HG03095 (cell line): ENCODE data around the gene PCDHGB5.

Experiments used
- ATAC-seq: cut with Tn5 transposase; IDR thresholded peaks from one replicate; pipeline ENCODE4 v1.9.1; 2021; ENCODE audit warnings: moderate library complexity; ENCODE audit not compliant: unreplicated experiment

PCDHGB5 gene

DNA sequence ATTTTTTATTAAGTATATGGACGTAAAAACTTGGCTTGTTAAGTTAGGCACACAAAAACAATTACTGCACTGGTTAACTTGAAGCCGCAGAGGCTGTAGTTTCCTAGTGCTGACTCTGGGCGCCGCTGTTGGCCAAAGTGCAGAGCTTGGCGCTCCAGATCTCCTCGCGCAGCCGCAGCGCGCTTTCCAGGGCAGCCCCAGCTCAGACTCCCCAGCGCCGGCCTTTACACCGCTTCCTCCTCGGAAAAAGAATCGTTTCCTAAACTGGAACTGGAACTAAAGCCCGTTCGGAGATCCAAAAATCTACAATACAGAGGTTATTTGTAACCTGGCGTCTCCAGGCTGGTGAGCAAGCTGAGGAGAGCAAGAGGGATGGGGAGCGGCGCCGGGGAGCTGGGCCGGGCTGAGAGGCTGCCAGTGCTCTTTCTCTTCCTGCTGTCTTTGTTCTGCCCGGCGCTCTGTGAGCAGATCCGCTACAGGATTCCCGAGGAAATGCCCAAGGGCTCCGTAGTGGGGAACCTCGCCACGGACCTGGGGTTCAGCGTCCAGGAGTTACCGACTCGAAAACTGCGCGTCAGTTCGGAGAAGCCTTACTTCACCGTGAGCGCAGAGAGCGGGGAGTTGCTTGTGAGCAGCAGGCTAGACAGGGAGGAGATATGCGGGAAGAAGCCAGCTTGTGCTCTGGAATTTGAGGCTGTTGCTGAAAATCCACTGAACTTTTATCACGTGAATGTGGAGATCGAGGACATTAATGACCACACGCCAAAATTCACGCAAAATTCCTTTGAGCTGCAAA is at the start of gene PCDHGB5:
PCDHGB5 (plus strand) TSS at position 192 of the 796 bp plus-strand sequence; CDS start at position 373, 181 bp downstream.
- ATAC-seq: peak; percentile 91

DNA sequence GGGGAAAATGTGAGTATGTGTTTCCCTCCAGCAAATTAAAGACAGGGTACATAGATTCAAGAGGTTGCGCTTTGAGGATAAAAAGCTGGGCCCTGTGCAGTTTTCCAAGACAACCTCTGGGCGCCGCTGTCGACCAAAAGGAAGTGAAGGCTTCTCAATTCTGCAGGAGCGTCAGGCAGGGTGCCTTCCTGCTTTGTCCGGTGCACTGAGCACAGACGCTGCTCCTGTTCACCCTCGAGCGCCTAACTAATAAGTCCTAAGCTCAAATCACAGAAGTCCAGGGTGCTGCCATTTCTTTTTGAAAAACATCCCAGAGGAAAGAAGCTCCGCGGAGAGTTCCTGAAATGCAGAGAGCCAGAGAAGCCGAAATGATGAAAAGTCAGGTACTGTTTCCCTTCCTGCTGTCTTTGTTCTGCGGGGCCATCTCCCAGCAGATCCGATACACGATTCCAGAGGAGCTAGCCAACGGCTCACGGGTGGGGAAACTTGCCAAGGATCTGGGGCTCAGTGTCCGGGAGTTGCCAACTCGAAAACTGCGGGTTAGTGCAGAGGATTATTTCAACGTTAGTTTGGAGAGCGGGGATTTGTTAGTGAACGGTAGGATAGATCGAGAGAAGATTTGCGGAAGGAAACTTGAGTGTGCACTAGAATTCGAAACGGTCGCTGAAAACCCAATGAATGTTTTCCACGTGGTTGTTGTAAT is 47.7 kb upstream of the PCDHGB5 start, which contains the start of gene PCDHGB1:
PCDHGB1 (plus strand) TSS at position 183 of the 703 bp plus-strand sequence; CDS start at position 345, 162 bp downstream.
- peak; percentile 89 for ATAC-seq

DNA sequence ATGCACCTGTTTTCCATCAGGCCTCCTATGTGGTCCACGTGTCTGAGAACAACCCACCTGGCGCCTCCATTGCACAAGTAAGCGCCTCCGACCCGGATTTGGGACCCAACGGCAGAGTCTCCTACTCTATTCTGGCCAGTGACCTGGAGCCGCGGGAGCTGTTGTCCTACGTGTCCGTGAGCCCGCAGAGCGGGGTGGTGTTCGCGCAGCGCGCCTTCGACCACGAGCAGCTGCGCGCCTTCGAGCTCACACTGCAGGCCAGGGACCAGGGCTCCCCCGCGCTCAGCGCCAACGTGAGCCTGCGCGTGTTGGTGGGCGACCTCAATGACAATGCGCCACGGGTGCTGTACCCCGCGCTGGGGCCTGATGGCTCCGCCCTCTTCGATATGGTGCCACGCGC is 46.2 kb upstream of the PCDHGB5 start:
- ATAC-seq: no peak

DNA sequence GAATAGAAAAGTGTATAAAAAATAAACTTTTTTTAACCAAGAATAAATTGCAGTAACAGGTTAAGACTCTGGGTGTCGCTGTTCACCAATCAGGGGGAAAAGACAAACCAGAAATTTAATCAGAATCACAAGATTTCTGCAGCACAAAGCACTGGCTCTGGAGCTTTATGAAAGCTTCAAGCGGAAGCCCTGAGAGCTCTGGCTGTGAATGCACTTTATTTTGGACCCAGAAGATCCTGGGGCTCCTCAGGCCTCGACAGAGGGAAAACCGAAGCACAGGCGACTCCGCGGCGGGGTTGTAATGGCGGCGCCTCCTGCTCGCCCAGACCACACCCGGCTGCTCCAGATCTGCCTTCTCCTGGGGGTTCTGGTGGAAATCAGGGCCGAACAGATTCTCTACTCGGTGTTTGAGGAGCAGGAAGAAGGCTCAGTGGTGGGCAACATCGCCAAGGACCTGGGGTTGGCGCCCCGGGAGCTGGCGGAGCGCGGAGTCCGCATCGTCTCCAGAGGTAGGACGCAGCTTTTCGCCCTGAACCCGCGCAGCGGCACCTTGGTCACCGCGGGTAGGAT is 42.8 kb upstream of the PCDHGB5 start, which contains the start of gene PCDHGA4:
PCDHGA4 (plus strand) TSS at position 122 of the 570 bp plus-strand sequence; CDS start at position 209, 87 bp downstream.
- ATAC-seq: no peak

DNA sequence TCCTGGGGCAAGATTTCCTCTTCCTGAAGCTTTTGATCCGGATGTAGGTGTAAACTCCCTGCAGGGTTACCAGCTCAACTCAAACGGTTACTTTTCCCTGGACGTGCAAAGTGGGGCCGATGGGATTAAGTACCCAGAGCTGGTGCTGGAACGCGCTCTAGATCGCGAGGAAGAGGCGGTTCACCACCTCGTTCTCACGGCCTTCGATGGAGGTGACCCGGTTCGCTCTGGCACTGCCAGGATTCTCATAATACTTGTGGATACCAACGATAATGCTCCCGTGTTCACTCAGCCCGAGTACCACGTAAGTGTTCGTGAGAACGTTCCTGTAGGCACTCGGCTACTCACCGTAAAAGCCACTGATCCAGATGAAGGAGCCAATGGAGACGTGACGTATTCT is 42.1 kb upstream of the PCDHGB5 start:
- ATAC-seq: no peak

DNA sequence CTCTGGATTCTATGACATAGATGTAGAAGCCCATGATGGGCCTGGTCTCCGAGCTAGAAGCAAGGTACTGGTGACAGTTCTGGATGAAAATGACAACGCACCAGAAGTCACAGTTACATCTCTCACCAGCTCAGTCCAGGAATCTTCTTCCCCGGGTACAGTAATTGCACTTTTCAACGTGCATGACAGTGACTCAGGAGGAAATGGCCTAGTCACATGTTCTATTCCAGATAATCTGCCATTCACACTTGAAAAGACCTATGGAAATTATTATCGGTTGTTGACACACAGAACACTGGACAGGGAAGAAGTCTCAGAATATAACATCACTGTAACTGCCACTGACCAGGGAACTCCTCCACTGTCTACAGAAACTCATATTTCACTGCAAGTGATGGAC is 41.6 kb upstream of the PCDHGB5 start:
- no peak for ATAC-seq

DNA sequence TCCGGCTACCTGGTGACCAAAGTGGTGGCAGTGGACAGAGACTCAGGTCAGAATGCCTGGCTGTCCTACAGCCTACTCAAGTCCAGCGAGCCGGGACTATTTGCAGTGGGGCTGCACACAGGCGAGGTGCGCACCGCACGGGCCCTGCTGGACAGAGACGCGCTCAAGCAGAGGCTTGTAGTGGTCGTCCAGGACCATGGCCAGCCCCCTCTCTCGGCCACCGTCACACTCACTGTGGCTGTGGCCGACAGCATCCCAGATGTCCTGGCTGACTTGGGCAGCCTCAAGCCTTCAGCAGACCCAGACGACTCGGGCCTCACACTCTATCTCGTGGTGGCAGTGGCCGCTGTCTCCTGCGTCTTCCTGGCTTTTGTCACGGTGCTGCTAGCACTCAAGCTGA is 40.8 kb upstream of the PCDHGB5 start:
- ATAC-seq: no peak

DNA sequence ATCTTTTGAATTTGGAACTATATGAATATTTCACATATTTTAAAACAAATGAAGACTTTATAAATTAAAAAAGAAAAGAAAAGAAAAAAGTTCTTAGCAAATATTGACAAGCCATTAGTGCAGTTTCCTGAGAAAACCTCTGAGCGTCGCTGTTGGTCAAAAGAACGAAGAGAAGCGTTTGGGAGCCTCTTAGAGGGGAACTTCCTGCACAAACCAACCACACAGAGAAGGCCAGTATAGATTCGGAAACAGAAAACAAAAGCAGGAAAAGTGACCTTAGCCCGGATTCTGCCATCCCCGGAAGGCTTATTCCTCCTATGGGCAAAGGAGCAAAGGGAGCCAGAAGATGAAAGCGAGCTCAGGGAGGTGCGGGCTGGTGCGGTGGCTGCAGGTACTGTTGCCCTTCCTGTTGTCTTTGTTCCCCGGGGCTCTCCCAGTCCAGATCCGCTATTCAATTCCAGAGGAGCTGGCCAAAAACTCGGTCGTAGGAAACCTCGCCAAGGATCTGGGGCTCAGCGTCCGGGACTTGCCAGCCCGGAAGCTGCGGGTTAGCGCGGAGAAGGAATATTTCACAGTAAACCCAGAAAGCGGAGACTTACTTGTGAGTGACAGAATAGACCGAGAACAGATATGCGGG is 37.8 kb upstream of the PCDHGB5 start, which contains the start of gene PCDHGB2:
PCDHGB2 (plus strand) TSS at position 205 of the 637 bp plus-strand sequence; CDS start at position 347, 142 bp downstream.
- ATAC-seq: no peak

DNA sequence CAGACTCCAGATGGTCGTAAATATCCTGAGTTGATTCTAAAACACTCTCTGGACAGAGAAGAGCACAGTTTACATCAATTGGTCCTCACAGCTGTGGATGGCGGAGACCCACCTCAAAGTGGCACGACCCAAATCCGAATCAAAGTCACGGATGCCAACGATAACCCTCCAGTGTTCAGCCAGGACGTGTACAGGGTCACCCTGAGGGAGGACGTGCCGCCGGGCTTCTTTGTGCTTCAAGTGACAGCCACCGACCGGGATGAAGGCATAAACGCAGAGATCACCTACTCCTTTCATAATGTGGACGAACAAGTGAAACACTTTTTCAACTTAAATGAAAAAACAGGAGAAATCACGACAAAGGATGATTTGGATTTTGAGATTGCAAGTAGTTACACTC is 37.1 kb upstream of the PCDHGB5 start:
- no peak for ATAC-seq

DNA sequence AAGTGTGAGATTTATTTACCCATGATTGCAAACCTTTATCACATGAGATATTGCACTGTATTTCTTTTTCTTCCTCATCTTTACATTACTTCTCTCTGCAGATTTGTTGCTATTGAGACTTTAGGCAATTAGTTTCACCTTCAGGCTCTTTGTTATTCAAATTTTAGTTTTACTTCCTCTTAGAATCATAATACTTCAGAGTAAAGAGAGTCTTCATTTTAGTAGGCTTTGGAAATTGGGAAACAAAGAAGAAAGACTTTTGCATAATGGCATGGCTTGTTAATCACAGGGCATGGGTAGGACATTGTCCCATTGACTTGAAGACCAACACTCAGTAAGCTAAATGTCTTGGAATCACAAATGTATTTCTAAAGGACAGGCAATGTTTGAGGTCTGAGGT is 35.0 kb upstream of the PCDHGB5 start:
- ATAC-seq: no peak

DNA sequence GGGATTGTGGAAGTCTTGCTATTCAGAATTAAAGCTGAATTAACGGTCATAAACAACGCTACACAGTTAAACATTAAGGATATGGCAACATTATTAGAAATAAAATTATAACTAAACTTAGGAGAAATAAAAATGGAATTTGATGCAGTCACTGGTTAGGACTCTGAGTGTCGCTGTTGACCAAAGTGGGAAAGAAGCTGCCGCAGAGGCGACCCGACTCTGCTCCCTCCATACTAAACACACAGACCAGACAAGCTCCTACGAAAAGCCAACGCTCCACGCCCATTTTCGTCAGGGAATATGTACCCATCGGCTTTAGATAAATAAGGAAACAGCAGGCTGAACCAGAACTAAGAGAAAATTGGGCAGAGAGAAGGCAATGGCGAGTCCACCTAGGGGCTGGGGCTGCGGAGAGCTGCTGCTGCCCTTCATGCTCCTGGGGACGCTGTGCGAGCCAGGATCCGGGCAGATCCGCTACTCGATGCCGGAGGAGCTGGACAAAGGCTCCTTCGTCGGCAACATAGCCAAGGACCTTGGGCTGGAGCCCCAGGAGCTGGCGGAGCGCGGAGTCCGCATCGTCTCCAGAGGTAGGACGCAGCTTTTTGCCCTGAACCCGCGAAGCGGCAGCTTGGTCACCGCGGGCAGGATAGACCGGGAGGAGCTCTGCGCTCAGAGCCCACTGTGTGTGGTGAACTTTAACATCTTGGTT is 33.6 kb upstream of the PCDHGB5 start, which contains the start of gene PCDHGA5:
PCDHGA5 (plus strand) TSS at position 211 of the 709 bp plus-strand sequence; CDS start at position 380, 169 bp downstream.
- ATAC-seq: no peak

DNA sequence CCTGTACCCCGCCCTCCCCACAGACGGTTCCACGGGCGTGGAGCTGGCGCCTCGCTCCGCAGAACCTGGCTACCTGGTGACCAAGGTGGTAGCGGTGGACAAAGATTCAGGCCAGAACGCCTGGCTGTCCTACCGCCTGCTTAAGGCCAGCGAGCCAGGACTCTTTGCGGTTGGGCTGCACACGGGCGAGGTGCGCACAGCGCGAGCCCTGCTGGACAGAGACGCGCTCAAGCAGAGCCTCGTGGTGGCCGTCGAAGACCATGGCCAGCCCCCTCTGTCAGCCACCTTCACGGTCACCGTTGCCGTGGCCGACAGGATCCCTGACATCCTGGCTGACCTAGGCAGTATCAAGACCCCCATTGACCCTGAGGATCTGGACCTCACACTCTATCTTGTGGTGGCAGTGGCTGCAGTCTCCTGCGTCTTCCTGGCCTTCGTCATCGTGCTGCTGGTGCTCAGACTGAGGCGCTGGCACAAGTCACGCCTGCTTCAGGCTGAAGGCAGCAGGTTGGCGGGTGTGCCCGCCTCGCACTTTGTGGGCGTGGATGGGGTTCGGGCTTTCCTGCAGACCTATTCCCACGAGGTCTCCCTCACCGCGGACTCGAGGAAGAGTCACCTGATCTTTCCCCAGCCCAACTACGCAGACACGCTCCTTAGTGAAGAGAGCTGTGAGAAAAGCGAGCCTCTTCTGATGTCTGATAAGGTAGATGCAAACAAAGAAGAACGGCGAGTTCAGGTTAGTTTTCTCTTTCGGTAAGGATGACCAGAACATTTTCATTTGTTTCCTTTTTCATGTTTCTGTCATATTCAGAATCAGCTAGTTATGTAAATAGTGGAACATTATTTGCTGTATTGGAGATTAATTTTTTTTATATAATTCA is 31.5 kb upstream of the PCDHGB5 start:
- no peak for ATAC-seq

DNA sequence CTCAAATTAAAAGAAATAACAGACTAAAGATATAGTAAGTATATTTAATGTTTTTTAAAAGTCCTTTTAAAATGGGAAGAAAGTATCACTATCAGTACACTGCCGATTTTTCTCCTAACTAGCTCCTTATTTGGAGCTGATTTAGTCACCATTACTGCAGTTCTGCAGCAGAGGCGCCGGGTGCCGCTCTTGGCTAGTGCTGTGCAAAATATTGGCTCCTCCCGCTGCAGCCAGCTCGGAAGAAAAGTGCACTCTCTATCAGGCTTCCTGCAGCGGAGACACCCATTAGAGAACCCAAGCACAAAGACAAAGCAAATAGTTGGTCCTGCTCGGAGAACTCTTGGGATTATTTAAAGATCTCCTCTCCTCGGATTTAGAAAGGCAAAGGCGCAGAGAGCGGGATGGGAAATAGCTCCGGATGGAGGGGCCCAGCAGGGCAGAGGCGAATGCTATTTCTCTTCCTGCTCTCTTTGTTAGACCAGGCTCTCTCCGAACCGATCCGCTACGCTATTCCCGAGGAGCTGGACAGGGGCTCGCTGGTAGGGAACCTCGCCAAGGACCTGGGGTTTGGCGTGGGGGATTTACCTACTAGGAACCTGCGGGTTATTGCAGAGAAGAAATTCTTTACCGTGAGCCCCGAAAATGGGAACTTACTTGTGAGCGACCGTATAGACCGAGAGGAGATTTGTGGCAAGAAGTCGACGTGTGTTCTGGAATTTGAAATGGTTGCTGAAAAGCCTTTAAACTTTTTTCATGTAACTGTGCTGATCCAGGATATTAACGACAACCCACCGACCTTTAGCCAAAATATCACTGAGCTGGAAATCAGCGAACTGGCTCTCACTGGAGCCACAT is 27.5 kb upstream of the PCDHGB5 start, which contains the start of gene PCDHGB3:
PCDHGB3 (plus strand) TSS at position 249 of the 855 bp plus-strand sequence; CDS start at position 402, 153 bp downstream.
- ATAC-seq: peak; percentile 99

DNA sequence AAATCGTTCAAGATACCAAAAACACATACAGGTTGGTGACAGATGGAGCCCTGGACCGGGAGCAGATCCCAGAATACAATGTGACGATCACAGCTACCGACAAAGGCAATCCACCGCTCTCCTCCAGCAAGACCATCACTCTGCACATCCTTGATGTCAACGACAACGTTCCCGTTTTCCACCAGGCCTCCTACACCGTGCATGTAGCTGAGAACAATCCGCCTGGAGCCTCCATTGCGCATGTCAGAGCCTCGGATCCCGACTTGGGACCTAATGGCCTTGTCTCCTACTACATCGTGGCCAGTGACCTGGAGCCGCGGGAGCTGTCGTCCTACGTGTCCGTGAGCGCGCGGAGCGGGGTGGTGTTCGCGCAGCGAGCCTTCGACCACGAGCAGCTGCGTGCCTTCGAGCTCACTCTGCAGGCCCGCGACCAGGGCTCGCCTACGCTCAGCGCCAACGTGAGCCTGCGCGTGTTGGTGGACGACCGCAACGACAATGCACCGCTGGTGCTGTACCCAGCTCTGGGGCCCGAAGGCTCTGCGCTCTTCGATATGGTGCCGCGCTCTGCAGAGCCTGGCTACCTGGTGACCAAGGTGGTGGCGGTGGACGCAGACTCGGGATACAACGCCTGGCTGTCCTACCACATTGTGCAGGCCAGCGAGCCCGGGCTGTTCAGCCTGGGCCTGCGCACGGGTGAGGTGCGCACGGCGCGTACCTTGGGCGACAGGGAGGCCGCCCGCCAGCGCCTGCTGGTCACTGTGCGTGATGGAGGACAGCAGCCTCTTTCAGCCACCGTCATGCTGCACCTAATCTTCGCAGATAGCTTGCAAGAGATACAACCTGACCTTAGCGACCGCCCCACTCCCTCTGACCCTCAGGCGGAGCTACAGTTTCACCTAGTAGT is 25.9 kb upstream of the PCDHGB5 start:
- no peak for ATAC-seq

DNA sequence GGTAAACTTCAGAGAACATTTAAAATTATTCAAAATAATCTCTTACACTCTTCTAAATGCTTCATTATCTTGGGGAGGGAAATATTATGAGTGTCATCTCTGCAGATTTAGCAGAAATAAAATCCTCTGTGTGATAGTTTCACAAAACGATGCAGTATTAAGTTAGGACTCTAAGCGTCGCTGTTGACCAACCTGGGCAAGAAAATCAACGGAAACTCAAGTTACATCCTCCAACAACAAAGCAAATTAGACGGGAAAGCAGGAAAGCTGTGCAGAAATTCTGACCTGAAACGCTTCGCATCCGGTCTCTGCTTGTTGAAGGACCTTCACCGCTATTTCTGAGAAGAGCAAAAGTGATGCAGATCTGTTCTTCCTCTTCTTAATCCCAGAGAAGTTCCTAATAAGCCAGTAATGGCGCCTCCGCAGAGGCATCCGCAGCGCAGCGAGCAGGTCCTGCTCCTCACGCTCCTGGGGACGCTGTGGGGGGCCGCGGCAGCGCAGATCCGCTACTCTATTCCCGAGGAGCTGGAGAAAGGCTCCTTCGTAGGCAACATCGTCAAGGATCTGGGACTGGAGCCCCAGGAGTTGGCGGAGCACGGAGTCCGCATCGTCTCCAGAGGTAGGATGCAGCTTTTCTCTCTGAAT is 24.0 kb upstream of the PCDHGB5 start, which contains the start of gene PCDHGA6:
PCDHGA6 (plus strand) TSS at position 219 of the 645 bp plus-strand sequence; CDS start at position 412, 193 bp downstream.
- no peak for ATAC-seq

DNA sequence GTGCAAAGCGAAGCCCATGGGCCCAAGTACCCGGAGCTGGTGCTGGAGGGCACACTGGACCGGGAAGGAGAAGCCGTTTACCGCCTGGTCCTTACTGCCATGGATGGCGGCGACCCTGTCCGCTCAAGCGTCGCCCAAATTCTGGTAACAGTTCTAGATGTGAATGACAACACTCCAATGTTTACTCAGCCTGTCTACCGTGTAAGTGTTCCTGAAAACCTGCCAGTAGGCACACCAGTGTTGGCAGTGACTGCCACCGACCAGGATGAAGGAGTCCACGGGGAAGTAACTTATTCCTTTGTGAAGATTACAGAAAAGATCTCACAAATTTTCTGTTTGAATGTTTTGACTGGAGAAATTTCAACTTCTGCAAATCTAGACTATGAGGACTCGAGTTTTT is 23.1 kb upstream of the PCDHGB5 start:
- no peak for ATAC-seq
